B cell (primary cell): ENCODE measurements around the gene HSPB9.

Experiments used
- EZH2 ChIP-seq: IDR thresholded peaks from 2 replicates; pipeline ENCODE4 v1.6.1; 2012; ENCODE audit warnings: borderline replicate concordance, low read depth, mild to moderate bottlenecking, moderate library complexity, low read length; ENCODE audit not compliant: insufficient read depth, poor library complexity, severe bottlenecking
- TF ChIP-seq, protein P1 (sequence below): fragments of 200-600 bp; IDR thresholded peaks from one replicate; pipeline ENCODE4 v1.8.0; 2022; ENCODE audit warnings: antibody characterized with exemption, mild to moderate bottlenecking

- TF ChIP-seq, protein P1, sequence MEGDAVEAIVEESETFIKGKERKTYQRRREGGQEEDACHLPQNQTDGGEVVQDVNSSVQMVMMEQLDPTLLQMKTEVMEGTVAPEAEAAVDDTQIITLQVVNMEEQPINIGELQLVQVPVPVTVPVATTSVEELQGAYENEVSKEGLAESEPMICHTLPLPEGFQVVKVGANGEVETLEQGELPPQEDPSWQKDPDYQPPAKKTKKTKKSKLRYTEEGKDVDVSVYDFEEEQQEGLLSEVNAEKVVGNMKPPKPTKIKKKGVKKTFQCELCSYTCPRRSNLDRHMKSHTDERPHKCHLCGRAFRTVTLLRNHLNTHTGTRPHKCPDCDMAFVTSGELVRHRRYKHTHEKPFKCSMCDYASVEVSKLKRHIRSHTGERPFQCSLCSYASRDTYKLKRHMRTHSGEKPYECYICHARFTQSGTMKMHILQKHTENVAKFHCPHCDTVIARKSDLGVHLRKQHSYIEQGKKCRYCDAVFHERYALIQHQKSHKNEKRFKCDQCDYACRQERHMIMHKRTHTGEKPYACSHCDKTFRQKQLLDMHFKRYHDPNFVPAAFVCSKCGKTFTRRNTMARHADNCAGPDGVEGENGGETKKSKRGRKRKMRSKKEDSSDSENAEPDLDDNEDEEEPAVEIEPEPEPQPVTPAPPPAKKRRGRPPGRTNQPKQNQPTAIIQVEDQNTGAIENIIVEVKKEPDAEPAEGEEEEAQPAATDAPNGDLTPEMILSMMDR: no peak
- no peak for TF ChIP-seq EZH2
Observed at GRCh38 chr17:42167807-42168206, 45.2 kb downstream of the HSPB9 start.
